H9 (cell line): Measurements from ENCODE around the gene IQUB. TPM values are rescaled to one million over a fixed set of nuclear protein-coding genes. Genes with fewer than 3 reads are reported as not detected.

Experiments used
- DNase-seq: peaks from one replicate; pipeline ENCODE4 v3.0.0-alpha.2; 2017
- H2AFZ ChIP-seq: one replicate; pipeline ENCODE4 v1.6.1; 2013; ENCODE audit warnings: mild to moderate bottlenecking, low read length, control low read depth, moderate library complexity
- H2AK5ac ChIP-seq: 2 replicates; pipeline ENCODE4 v1.6.1; 2013; ENCODE audit warnings: low read length, control low read depth, mixed read lengths; ENCODE audit not compliant: insufficient read length
- H2BK120ac ChIP-seq: one replicate; pipeline ENCODE4 v1.6.1; 2013; ENCODE audit warnings: low read depth, mild to moderate bottlenecking, low read length, control low read depth, inconsistent platforms; ENCODE audit not compliant: poor library complexity, severe bottlenecking
- H2BK12ac ChIP-seq: 2 replicates; pipeline ENCODE4 v1.6.1; 2013; ENCODE audit warnings: low read length, control low read depth, mixed read lengths, low read depth; ENCODE audit not compliant: insufficient read length
- H2BK15ac ChIP-seq: 2 replicates; pipeline ENCODE4 v1.6.1; 2013; ENCODE audit warnings: low read depth, low read length, control low read depth
- H2BK20ac ChIP-seq: one replicate; pipeline ENCODE4 v1.6.1; 2013; ENCODE audit warnings: low read depth, mild to moderate bottlenecking, low read length, control low read depth, inconsistent platforms; ENCODE audit not compliant: poor library complexity, severe bottlenecking
- H2BK5ac ChIP-seq: 2 replicates; pipeline ENCODE4 v1.6.1; 2013; ENCODE audit warnings: low read length, control low read depth, mixed read lengths; ENCODE audit not compliant: insufficient read length
- H3K14ac ChIP-seq: 2 replicates; pipeline ENCODE4 v1.6.1; 2013; ENCODE audit warnings: low read length, control low read depth; ENCODE audit not compliant: insufficient read depth
- H3K18ac ChIP-seq: 2 replicates; pipeline ENCODE4 v1.6.1; 2013; ENCODE audit warnings: low read depth, mild to moderate bottlenecking, mixed read lengths, low read length, control low read depth; ENCODE audit not compliant: insufficient read length
- H3K23ac ChIP-seq: 2 replicates; pipeline ENCODE4 v1.6.1; 2013; ENCODE audit warnings: low read length, control low read depth, mixed read lengths, low read depth; ENCODE audit not compliant: insufficient read length
- H3K23me2 ChIP-seq: 2 replicates; pipeline ENCODE4 v1.6.1; 2013; ENCODE audit warnings: low read depth, mild to moderate bottlenecking, mixed read lengths, low read length, control low read depth; ENCODE audit not compliant: insufficient read length, poor library complexity, severe bottlenecking
- H3K27ac ChIP-seq: 2 replicates; pipeline ENCODE4 v1.5.1; 2013; ENCODE audit warnings: low read length, control low read depth, mixed read lengths, low read depth; ENCODE audit not compliant: insufficient read length
- H3K27me3 ChIP-seq: 2 replicates; pipeline ENCODE4 v1.6.1; 2013; ENCODE audit warnings: low read length, control low read depth, inconsistent platforms; ENCODE audit not compliant: insufficient read depth
- H3K4ac ChIP-seq: 2 replicates; pipeline ENCODE4 v1.6.1; 2013; ENCODE audit warnings: low read depth, mild to moderate bottlenecking, control low read depth, inconsistent platforms, low read length, moderate library complexity
- H3K4me1 ChIP-seq: 2 replicates; pipeline ENCODE4 v1.6.1; 2013; ENCODE audit warnings: low read length, control low read depth, inconsistent platforms; ENCODE audit not compliant: insufficient read depth
- H3K4me2 ChIP-seq: 2 replicates; pipeline ENCODE4 v1.6.1; 2013; ENCODE audit warnings: low read length, control low read depth, mixed read lengths; ENCODE audit not compliant: insufficient read length, insufficient read depth
- H3K56ac ChIP-seq: 2 replicates; pipeline ENCODE4 v1.6.1; 2013; ENCODE audit warnings: low read depth, mild to moderate bottlenecking, mixed read lengths, low read length, control low read depth; ENCODE audit not compliant: insufficient read length
- H3K79me1 ChIP-seq: 2 replicates; pipeline ENCODE4 v1.6.1; 2013; ENCODE audit warnings: low read depth, mild to moderate bottlenecking, moderate library complexity, low read length, control low read depth, inconsistent platforms; ENCODE audit not compliant: insufficient read depth, poor library complexity, severe bottlenecking
- H3K79me2 ChIP-seq: 2 replicates; pipeline ENCODE4 v1.6.1; 2013; ENCODE audit warnings: low read length, control low read depth, inconsistent platforms; ENCODE audit not compliant: insufficient read depth
- H3K9ac ChIP-seq: 2 replicates; pipeline ENCODE4 v1.6.1; 2013; ENCODE audit warnings: low read length, control low read depth, mixed read lengths; ENCODE audit not compliant: insufficient read length; ENCODE audit errors: extremely low read depth
- H3K9me3 ChIP-seq: one replicate; pipeline ENCODE4 v1.6.1; 2013; ENCODE audit warnings: low read depth, low read length, inconsistent platforms; ENCODE audit not compliant: control insufficient read depth
- H3T11ph ChIP-seq: one replicate; pipeline ENCODE4 v1.6.1; 2013; ENCODE audit warnings: mild to moderate bottlenecking, low read length, control low read depth, inconsistent platforms
- H4K20me1 ChIP-seq: one replicate; pipeline ENCODE4 v1.6.1; 2013; ENCODE audit not compliant: control insufficient read depth, insufficient read length, insufficient read depth
- H4K5ac ChIP-seq: 2 replicates; pipeline ENCODE4 v1.6.1; 2013; ENCODE audit warnings: low read depth, mild to moderate bottlenecking, mixed read lengths, low read length, control low read depth; ENCODE audit not compliant: insufficient read length
- H4K8ac ChIP-seq: replicated peaks from 2 replicates; pipeline ENCODE4 v1.6.1; 2013; ENCODE audit warnings: low read length, control low read depth, mixed read lengths, low read depth; ENCODE audit not compliant: insufficient read length
- H4K91ac ChIP-seq: 2 replicates; pipeline ENCODE4 v1.6.1; 2013; ENCODE audit warnings: low read depth, mild to moderate bottlenecking, moderate library complexity, mixed read lengths, low read length, control low read depth; ENCODE audit not compliant: insufficient read length
- H3K27ac Mint-ChIP-seq, 3 experiments: 2 replicates in 2 of 3; 3 replicates in 1 of 3; pipeline ENCODE4 v1.8.0; 2020 to 2021; ENCODE audit warnings: mixed read lengths in 3 of 3, mild to moderate bottlenecking in 1 of 3, moderate library complexity in 1 of 3
- H3K27me3 Mint-ChIP-seq: 2 replicates; pipeline ENCODE4 v1.8.0; 2021; ENCODE audit warnings: low read depth, mild to moderate bottlenecking, moderate library complexity, mixed read lengths
- H3K36me3 Mint-ChIP-seq, 3 experiments: 2 replicates in 2 of 3; 3 replicates in 1 of 3; pipeline ENCODE4 v1.8.0; 2020 to 2021; ENCODE audit warnings: low read depth in 3 of 3, mixed read lengths in 3 of 3; ENCODE audit not compliant: insufficient read depth in 1 of 3
- H3K4me1 Mint-ChIP-seq, 2 experiments: 2 replicates each; pipeline ENCODE4 v1.8.0; 2020; ENCODE audit warnings: mixed read lengths in 2 of 2
- H3K4me3 Mint-ChIP-seq, 2 experiments: 2 replicates in 1 of 2; 3 replicates in 1 of 2; pipeline ENCODE4 v1.8.0; 2020 to 2021; ENCODE audit warnings: mild to moderate bottlenecking in 2 of 2, mixed read lengths in 2 of 2, moderate library complexity in 1 of 2
- H3K9me3 Mint-ChIP-seq, 2 experiments: 2 replicates in 1 of 2; 3 replicates in 1 of 2; pipeline ENCODE4 v1.8.0; 2020; ENCODE audit warnings: mild to moderate bottlenecking in 2 of 2, mixed read lengths in 2 of 2, moderate library complexity in 1 of 2
- CTCF ChIP-seq: fragments of 200-600 bp; sonication (generic); conservative IDR thresholded peaks from 3 replicates; pipeline ENCODE4 v1.8.0; 2021; ENCODE audit warnings: antibody characterized with exemption, mild to moderate bottlenecking
- WGBS: extraction: QIAGEN DNeasy Blood & Tissue Kit; methylation state at CpG from one replicate; pipeline ENCODE4 v1.1.7; 2013; ENCODE audit warnings: missing lambda C conversion rate, low lambda C conversion rate, mixed read lengths; ENCODE audit not compliant: insufficient read length; ENCODE audit errors: extremely low coverage; 5-methylcytosine and 5-hydroxymethylcytosine counted together
- total RNA-seq: library from RNA; stranded (reverse); gene quantifications from 2 replicates; pipeline ENCODE4 v1.2.1, GENCODE V29; 2021

IQUB gene
- total RNA-seq, 1 experiment from 2014 or later = 0.28 TPM

GRCh38 chr7:123571684-123572083 is 37.3 kb upstream of the IQUB start:
- H3K27me3 ChIP-seq = no peaks in the 10 kb centered on the region
- no peak overlapping the region for H3K4me2 ChIP-seq
- no peak overlapping the region for H3K4ac ChIP-seq
- H3K4me1 ChIP-seq = no peaks in the 10 kb centered on the region; the same call in 1 of the 2 replicates
- H3K23me2 ChIP-seq = no peaks in the 10 kb centered on the region
- no peak overlapping the region for H3K18ac ChIP-seq
- no peak overlapping the region for H4K91ac ChIP-seq
- H2BK5ac ChIP-seq = no peak overlapping the region
- H2BK20ac ChIP-seq = no peak overlapping the region
- no peaks in the 10 kb centered on the region for H3K79me1 ChIP-seq
- Mint-ChIP-seq H3K4me3 (no peak overlapping the region), H3K27me3 (no peaks in the 10 kb centered on the region), H3K4me1 (peaks cover 25% of the 10 kb centered on the region in 2 experiments), H3K9me3 (no peaks in the 10 kb centered on the region), H3K27ac (no peak overlapping the region), H3K36me3 (no peaks in the 10 kb centered on the region; a peak in 1 of 7 replicates)
- TF ChIP-seq CTCF = no peak
- no peak overlapping the region for H3T11ph ChIP-seq
- no CpG with 5 or more reads among the region's 1 CpG for WGBS
- no peak overlapping the region for H2BK15ac ChIP-seq
- no peak overlapping the region for H3K23ac ChIP-seq
- no peaks in the 10 kb centered on the region for H3K79me2 ChIP-seq
- H3K56ac ChIP-seq = no peak overlapping the region
- no peak overlapping the region for H2AK5ac ChIP-seq
- no peak overlapping the region for H3K27ac ChIP-seq
- no peaks in the 10 kb centered on the region for H4K20me1 ChIP-seq
- no peak overlapping the region for H3K9ac ChIP-seq
- no peaks in the 10 kb centered on the region for H3K9me3 ChIP-seq
- no peak overlapping the region for H3K14ac ChIP-seq
- H2AFZ ChIP-seq = no peak overlapping the region
- H2BK12ac ChIP-seq = no peak overlapping the region
- H4K5ac ChIP-seq = no peak overlapping the region
- no peak overlapping the region for H2BK120ac ChIP-seq
- no peak overlapping the region for H4K8ac ChIP-seq
- no peak for DNase-seq
